MM.1S (cell line): Measurements from ENCODE around the gene GPSM1.

Experiments
- CTCF ChIP-seq: fragments of 300-600 bp; sonication (generic); IDR thresholded peaks from 2 replicates; pipeline ENCODE4 v1.5.1; 2016; ENCODE audit warnings: antibody characterized with exemption, low read length, mixed read lengths
- EZH2 ChIP-seq: fragments of 300-600 bp; sonication (generic); optimal IDR thresholded peaks from 2 replicates; pipeline ENCODE3; 2017; ENCODE audit warnings: low read depth, mild to moderate bottlenecking, antibody characterized with exemption, low read length, mixed read lengths

- TF ChIP-seq EZH2 (no peak), CTCF (no peak)
Observed at GRCh38 chr9:136333045-136333444, 5.7 kb downstream of the GPSM1 start.
